ENCODE measurements around the gene MYO1C. TPM values are rescaled to one million over a fixed set of nuclear protein-coding genes. Genes with fewer than 3 reads are reported as not detected.
A peak's percentile ranks its signal among the peaks of the same experiment; 100 is the strongest.

Gene MYO1C
- total RNA-seq, 1 experiment from 2014 or later = 251 TPM

DNA sequence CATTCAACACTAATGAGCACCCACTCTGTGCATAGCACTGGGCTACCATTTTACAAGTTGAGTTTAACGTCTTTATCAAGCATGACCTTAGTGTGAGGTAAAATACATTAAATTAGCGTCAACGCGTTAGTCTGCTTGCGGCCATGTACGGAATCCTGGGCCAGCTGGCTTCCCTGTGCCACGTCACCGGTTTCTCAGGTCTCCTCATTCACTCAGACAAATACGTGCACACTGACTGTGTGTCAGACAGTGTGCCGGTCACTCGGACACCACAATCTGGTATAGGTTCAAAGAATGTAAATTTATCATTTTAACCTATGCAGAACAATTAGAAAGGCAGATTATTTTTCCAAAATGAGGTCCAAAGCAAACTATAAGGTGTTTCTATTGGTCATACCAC lies 71.0 kb downstream of the MYO1C start:
- TSS peak; percentile 83 for BruUV-seq (replicated peaks)
- ATAC-seq = no peak
- no peak overlapping the region for H3K4me3 ChIP-seq (ENCODE audit: low read depth in 2 of 2, low read length in 2 of 2)

GRCh38 chr17:1420981-1421380 lies 71.5 kb downstream of the MYO1C start:
- DNase-seq (ENCODE audit: low read depth, low spot score) = no peak
- Histone ChIP-seq H3K27ac (ENCODE audit: low read length) (no peak overlapping the region), H3K27me3 (ENCODE audit: control insufficient read depth, insufficient read depth, low read length) (no peaks in the 10 kb centered on the region), H3K36me3 (ENCODE audit: control insufficient read depth, insufficient read depth, low read length) (peaks cover 12% of the 10 kb centered on the region), H3K9me3 (ENCODE audit: control insufficient read depth, insufficient read depth, low read depth, low read length) (no peaks in the 10 kb centered on the region), H3K4me3 (ENCODE audit: low read depth in 2 of 2, low read length in 2 of 2) (no peak overlapping the region), H3K4me1 (ENCODE audit: control insufficient read depth, insufficient read depth, low read length) (no peaks in the 10 kb centered on the region)
- TF ChIP-seq POLR2AphosphoS5 (IDR thresholded peaks at IDR 0.05; ENCODE audit: low read depth, low read length) (no peak), REST (IDR thresholded peaks at IDR 0.05; ENCODE audit: insufficient read depth in 1 of 2, low read depth in 2 of 2, low read length in 1 of 2) (no peak), TCF7L2 (IDR thresholded peaks at IDR 0.05; ENCODE audit: low read depth, low read length) (no peak), SIN3A (IDR thresholded peaks at IDR 0.05; ENCODE audit: borderline replicate concordance, insufficient read depth, low read depth, low read length) (no peak)
- TF ChIP-seq, protein P1, sequence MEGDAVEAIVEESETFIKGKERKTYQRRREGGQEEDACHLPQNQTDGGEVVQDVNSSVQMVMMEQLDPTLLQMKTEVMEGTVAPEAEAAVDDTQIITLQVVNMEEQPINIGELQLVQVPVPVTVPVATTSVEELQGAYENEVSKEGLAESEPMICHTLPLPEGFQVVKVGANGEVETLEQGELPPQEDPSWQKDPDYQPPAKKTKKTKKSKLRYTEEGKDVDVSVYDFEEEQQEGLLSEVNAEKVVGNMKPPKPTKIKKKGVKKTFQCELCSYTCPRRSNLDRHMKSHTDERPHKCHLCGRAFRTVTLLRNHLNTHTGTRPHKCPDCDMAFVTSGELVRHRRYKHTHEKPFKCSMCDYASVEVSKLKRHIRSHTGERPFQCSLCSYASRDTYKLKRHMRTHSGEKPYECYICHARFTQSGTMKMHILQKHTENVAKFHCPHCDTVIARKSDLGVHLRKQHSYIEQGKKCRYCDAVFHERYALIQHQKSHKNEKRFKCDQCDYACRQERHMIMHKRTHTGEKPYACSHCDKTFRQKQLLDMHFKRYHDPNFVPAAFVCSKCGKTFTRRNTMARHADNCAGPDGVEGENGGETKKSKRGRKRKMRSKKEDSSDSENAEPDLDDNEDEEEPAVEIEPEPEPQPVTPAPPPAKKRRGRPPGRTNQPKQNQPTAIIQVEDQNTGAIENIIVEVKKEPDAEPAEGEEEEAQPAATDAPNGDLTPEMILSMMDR (IDR thresholded peaks at IDR 0.05) = no peak
- in situ Hi-C loops (cut with HindIII; ENCODE audit: low pct_unique_long_range_greater_than_20kb, low sequenced_read_pairs) (no loop called here), intact Hi-C loops (cut with micrococcal nuclease; ENCODE audit: unreplicated experiment) (no loop called here)
- BruUV-seq (replicated peaks) = no TSS peak
- ChIA-PET POLR2A (no interaction called here), CTCF (no interaction called here)
- no peak for ATAC-seq

More for the DNA sequence above, 71.0 kb downstream of the MYO1C start:
- DNase-seq (ENCODE audit: low read depth, low spot score) = no peak
- no peak overlapping the region for H3K27ac ChIP-seq (ENCODE audit: low read length)
- H3K4me1 ChIP-seq (ENCODE audit: control insufficient read depth, insufficient read depth, low read length) = no peaks in the 10 kb centered on the region
- intact Hi-C loops (cut with micrococcal nuclease; ENCODE audit: unreplicated experiment) (no loop called here), in situ Hi-C loops (cut with HindIII; ENCODE audit: low pct_unique_long_range_greater_than_20kb, low sequenced_read_pairs) (no loop called here)
- ChIA-PET CTCF (no interaction called here), POLR2A (no interaction called here)
- peaks cover 12% of the 10 kb centered on the region for H3K36me3 ChIP-seq (ENCODE audit: control insufficient read depth, insufficient read depth, low read length)
- H3K9me3 ChIP-seq (ENCODE audit: control insufficient read depth, insufficient read depth, low read depth, low read length) = no peaks in the 10 kb centered on the region
- no peak for TF ChIP-seq POLR2AphosphoS5 (IDR thresholded peaks at IDR 0.05; ENCODE audit: low read depth, low read length)
- TF ChIP-seq, protein P1 (IDR thresholded peaks at IDR 0.05) = no peak
- no peak for TF ChIP-seq REST (IDR thresholded peaks at IDR 0.05; ENCODE audit: insufficient read depth in 1 of 2, low read depth in 2 of 2, low read length in 1 of 2)
- no peak for TF ChIP-seq TCF7L2 (IDR thresholded peaks at IDR 0.05; ENCODE audit: low read depth, low read length)
- no peak for TF ChIP-seq SIN3A (IDR thresholded peaks at IDR 0.05; ENCODE audit: borderline replicate concordance, insufficient read depth, low read depth, low read length)
- no peaks in the 10 kb centered on the region for H3K27me3 ChIP-seq (ENCODE audit: control insufficient read depth, insufficient read depth, low read length)
